Activated CD4-positive, alpha-beta T cell treated with anti-CD3 and anti-CD28 coated beads for 36 hours (primary cell): Measurements from ENCODE around the gene ASB2. TPM values are rescaled to one million over a fixed set of nuclear protein-coding genes. Genes with fewer than 3 reads are reported as not detected.
A peak's percentile ranks its signal among the peaks of the same experiment; 100 is the strongest.

Source experiments
- ATAC-seq: fragments of 200-7000 bp; cut with Tn5 transposase; one replicate; pipeline ENCODE4 v1.10.0; 2021; ENCODE audit warnings: mild to moderate bottlenecking, moderate library complexity
- CTCF ChIA-PET: fragments of 350-600 bp; sonication (Branson Sonifier 250); formaldehyde crosslinking; loops from one replicate; lab custom pipeline; 2021; ENCODE audit warnings: antibody characterized with exemption; lab: Charles Lee
- POLR2A ChIA-PET: fragments of 350-600 bp; sonication (Branson Sonifier 250); formaldehyde crosslinking; loops from one replicate; lab custom pipeline; 2021; ENCODE audit warnings: antibody characterized with exemption, inconsistent platforms; lab: Charles Lee
- DNase-seq: peaks from one replicate; pipeline ENCODE4 v3.0.0-alpha.2; 2020
- H3K27ac Mint-ChIP-seq: one replicate; pipeline ENCODE4 v1.8.0; 2021; ENCODE audit warnings: mixed read lengths
- H3K27me3 Mint-ChIP-seq: one replicate; pipeline ENCODE4 v1.8.0; 2021; ENCODE audit warnings: mixed read lengths
- H3K36me3 Mint-ChIP-seq: one replicate; pipeline ENCODE4 v1.8.0; 2021; ENCODE audit warnings: low read depth, mixed read lengths
- H3K4me1 Mint-ChIP-seq: one replicate; pipeline ENCODE4 v1.8.0; 2021; ENCODE audit warnings: mixed read lengths
- H3K4me3 Mint-ChIP-seq: one replicate; pipeline ENCODE4 v1.8.0; 2021; ENCODE audit warnings: mild to moderate bottlenecking, moderate library complexity, mixed read lengths
- H3K9me3 Mint-ChIP-seq: one replicate; pipeline ENCODE4 v1.8.0; 2021; ENCODE audit warnings: low read depth, mixed read lengths
- intact Hi-C, 2 experiments: fragments of 100-400 bp; cut with DNase I in 1 of 2; cut with micrococcal nuclease in 1 of 2; formaldehyde crosslinking; loops; one replicate each; pipeline versions ENCODE4 v1.14.2 to v1.15.1; 2022 to 2024; cut with DNase I, micrococcal nuclease
- total RNA-seq, 2 experiments: library from RNA; stranded (reverse); gene quantifications; one replicate each; pipeline ENCODE4 v1.2.3, GENCODE V29; 2021

Gene ASB2, protein sequence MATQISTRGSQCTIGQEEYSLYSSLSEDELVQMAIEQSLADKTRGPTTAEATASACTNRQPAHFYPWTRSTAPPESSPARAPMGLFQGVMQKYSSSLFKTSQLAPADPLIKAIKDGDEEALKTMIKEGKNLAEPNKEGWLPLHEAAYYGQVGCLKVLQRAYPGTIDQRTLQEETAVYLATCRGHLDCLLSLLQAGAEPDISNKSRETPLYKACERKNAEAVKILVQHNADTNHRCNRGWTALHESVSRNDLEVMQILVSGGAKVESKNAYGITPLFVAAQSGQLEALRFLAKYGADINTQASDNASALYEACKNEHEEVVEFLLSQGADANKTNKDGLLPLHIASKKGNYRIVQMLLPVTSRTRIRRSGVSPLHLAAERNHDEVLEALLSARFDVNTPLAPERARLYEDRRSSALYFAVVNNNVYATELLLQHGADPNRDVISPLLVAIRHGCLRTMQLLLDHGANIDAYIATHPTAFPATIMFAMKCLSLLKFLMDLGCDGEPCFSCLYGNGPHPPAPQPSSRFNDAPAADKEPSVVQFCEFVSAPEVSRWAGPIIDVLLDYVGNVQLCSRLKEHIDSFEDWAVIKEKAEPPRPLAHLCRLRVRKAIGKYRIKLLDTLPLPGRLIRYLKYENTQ
- 10 to 100 TPM; 24.8 to 25.5 TPM for total RNA-seq

DNA sequence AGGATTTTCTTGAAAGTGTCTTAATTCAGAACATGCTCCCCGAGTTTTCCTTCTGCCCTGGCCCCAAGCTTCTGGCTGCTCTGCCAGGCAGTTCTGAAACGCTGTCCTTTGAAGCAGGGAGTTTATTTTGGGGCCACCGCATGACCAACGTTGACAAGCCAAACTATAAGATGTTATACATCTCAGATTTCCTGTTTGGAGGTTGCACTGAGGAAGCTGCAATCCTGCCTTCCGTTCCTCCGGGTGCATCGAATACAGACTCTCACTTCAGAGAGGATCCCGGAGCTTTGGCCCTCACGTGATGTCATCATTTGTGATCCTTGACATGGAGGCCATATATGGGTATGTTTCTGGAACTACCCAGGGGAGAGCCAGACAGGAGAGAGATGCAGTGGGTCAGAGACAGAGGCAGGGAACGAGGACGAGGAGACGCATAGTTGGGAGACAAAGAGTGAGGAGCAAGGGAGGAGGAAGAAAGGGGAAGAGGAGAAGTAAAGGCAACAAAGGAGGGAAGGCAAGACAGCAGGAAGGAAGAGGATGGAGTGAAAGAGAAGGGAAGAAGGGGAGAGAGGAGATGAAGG is at the start of gene ASB2:
TSS of gene ASB2 (minus strand) at position 94 of the 581 bp plus-strand sequence. CDS start 12,031 bp downstream, outside the sequence.
- CTCF ChIA-PET: interaction anchor here (0.9 to 13.9 kb wide), 7 partner anchors 9 to 38 kb away, joined by 3 to 180 read pairs (median 5); no protein-coding TSS in a partner anchor
- Mint-ChIP-seq H3K4me3 (peak within 1 kb of the TSS; percentile 64), H3K4me1 (peaks cover 86% of the 10 kb centered on the region), H3K27me3 (no peaks in the 10 kb centered on the region), H3K9me3 (peaks cover 11% of the 10 kb centered on the region), H3K36me3 (peaks cover 35% of the 10 kb centered on the region), H3K27ac (peak within 1 kb of the TSS; percentile 97)
- intact Hi-C loops: loop anchor here (5.0 to 10.0 kb wide), 6 partner anchors 371 to 1546 kb away; partner anchors contain the start of genes LYSET (in 1 of the 2) and MOAP1 (in 1 of the 2)
- DNase-seq: peak; percentile 58
- ATAC-seq: peak; percentile 21
- POLR2A ChIA-PET: interaction anchor here (1.1 to 1.2 kb wide), 2 partner anchors 18 to 37 kb away, joined by 3 read pairs; no protein-coding TSS in a partner anchor

DNA sequence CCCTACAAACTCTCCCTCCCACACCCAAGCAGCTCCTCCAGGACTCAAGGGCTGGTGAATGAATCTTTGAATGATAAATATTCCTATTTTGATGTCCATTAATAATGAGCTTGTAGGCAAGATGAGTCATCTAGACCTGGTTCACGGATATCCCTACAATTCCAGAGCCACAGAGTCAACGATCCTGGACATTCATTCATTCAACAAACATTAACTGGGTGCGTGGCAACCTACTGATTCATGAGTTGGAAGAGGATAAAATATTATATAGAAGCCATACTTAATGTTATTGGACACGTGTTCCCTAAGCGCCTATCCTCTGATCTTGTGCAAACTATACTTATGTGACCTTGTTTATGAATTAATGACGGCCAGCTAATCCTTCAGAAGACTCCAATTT is 49.4 kb upstream of the ASB2 start:
- intact Hi-C loops: loop anchor here (1.0 to 2.0 kb wide), 7 partner anchors 47 to 155 kb away; partner anchors contain the start of genes DDX24 (in 2 of the 2), IFI27L1 (in 2 of the 2) and PPP4R4 (in 1 of the 2)
- ATAC-seq (no peak), DNase-seq (no peak)
- peaks cover 38% of the 10 kb centered on the region for H3K4me1 Mint-ChIP-seq
- H3K9me3 Mint-ChIP-seq: no peaks in the 10 kb centered on the region
- H3K36me3 Mint-ChIP-seq: no peaks in the 10 kb centered on the region
- ChIA-PET CTCF (interaction anchor here (0.9 to 2.4 kb wide), 8 partner anchors 8 to 86 kb away, joined by 3 to 12 read pairs (median 4); no protein-coding TSS in a partner anchor), POLR2A (interaction anchor here (0.6 kb wide), 1 partner anchor 55 kb away, joined by 5 read pairs; the partner anchor contains the start of genes DDX24 and IFI27L1)
- H3K4me3 Mint-ChIP-seq: peak overlapping the region; percentile 54
- no peak overlapping the region for H3K27ac Mint-ChIP-seq
- H3K27me3 Mint-ChIP-seq: no peaks in the 10 kb centered on the region

DNA sequence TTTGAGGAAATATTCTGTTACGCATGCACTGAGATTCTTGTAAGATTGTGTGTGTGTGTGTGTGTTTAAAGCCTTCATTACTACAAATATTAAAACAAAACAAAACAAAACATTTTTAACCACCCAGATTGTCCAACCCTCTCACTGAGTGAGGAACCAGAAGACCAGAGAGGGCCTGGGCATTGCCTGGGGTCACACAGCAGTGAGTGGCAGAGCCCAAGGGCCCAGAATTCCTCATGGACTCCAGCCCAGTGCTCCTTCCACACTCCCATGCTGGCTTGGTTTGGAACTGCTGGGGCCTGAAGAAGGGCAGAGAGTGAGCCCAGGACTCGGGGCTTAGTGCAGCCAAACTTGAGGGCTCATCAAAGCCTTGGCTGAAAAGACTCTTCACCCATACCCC is 48.2 kb upstream of the ASB2 start:
- Mint-ChIP-seq H3K36me3 (no peaks in the 10 kb centered on the region), H3K4me3 (no peak overlapping the region), H3K27me3 (no peaks in the 10 kb centered on the region), H3K27ac (no peak overlapping the region), H3K4me1 (peaks cover 40% of the 10 kb centered on the region), H3K9me3 (no peaks in the 10 kb centered on the region)
- ChIA-PET CTCF (interaction anchor here (1.7 to 2.4 kb wide), 2 partner anchors 11 to 85 kb away, joined by 11 to 12 read pairs; no protein-coding TSS in a partner anchor), POLR2A (no interaction called here)
- DNase-seq (no peak), ATAC-seq (no peak)
- intact Hi-C loops: no loop called here

DNA sequence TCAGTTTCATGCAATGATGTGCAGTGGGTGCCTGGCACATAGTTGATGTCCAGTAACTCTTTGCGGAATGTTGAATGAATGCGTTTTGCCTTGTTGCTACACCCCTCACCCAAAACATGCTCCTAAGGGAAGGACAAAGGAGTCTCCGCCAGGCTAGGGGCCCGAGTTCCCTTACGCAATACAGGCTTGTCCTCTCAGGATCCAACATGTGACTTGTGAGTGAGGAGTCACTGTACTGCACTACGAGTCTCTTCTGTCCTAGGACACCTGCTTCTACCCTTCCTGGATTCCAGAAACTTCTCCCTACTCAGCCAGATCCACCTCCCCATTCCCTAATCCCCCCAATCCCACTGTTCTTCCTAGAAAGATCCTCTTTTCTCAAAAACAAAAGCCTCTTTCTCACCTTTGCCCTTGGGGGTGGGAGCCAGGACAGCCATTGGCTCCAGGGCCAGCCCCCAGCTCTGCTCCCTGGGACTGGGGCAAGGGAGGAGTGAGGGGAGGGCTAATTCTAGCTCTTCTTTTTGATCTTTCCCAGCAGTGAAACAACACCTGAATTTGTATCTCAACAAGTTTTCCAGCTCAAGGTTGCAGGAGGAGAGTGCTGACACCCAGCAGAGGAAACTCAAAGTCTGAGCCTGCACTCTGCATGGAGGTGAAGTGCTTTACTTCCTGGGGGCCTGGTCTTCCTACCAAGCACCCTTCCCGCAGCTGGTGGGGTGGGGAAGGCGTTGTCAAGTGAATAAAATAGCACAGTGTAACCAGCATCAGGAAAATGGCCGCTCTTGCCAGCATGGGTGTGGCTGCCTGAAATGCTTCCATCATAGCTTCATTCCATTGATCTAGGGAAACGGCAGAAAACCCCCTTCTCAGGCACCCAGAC is 46.4 kb upstream of the ASB2 start:
- Mint-ChIP-seq H3K36me3 (no peaks in the 10 kb centered on the region), H3K4me3 (no peak overlapping the region), H3K4me1 (peaks cover 30% of the 10 kb centered on the region), H3K27me3 (no peaks in the 10 kb centered on the region), H3K27ac (no peak overlapping the region), H3K9me3 (no peaks in the 10 kb centered on the region)
- no peak for ATAC-seq
- intact Hi-C loops: no loop called here
- POLR2A ChIA-PET: no interaction called here
- DNase-seq: no peak
- CTCF ChIA-PET: interaction anchor here (0.6 to 4.5 kb wide), 8 partner anchors 12 to 114 kb away, joined by 3 to 23 read pairs (median 4); partner anchors contain the start of gene IFI27L2

DNA sequence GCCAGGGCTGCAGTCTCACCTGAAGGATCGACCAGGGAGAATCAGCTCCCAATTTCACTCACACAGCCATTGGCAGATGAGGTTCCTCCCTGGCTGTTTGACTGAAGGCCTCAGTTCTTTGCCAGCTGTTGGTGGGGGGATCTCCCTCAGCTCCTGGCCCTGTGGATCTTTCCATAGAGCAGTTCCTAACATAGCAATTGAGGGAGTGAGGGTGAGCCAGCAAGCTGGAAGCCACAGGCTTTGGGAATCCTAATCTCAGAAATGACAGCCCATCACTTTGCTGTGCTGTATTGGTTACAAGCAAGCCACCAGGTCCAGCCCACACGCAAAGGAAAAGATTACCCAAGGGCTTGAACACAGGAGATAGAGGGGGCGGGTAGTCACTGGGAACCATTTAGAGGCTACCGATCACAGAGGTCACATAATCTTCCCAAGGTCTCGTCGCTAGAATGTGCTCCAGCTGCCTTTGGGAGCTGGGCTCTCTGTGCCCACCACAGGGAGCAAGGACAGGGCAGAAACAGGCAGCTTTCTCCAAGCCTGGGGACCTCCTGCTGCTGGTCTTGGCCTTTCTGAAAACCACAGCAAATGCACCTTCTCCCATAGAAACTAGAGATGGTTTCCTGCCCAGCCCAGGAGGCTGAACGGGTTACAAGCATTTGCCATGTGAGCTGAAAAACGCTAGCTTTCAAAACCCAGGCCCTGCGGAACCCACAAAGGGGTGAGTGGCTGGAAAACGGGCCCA is 45.2 kb upstream of the ASB2 start:
- no peaks in the 10 kb centered on the region for H3K27me3 Mint-ChIP-seq
- DNase-seq (peak; percentile 61), ATAC-seq (peak; percentile 37)
- intact Hi-C loops: no loop called here
- no peak overlapping the region for H3K4me3 Mint-ChIP-seq
- H3K36me3 Mint-ChIP-seq: no peaks in the 10 kb centered on the region
- CTCF ChIA-PET: interaction anchor here (0.6 to 4.5 kb wide), 11 partner anchors 13 to 540 kb away, joined by 3 to 23 read pairs (median 4); partner anchors contain the start of gene IFI27L2
- POLR2A ChIA-PET: no interaction called here
- peaks cover 30% of the 10 kb centered on the region for H3K4me1 Mint-ChIP-seq
- peak overlapping the region; percentile 72 for H3K27ac Mint-ChIP-seq
- H3K9me3 Mint-ChIP-seq: no peaks in the 10 kb centered on the region

DNA sequence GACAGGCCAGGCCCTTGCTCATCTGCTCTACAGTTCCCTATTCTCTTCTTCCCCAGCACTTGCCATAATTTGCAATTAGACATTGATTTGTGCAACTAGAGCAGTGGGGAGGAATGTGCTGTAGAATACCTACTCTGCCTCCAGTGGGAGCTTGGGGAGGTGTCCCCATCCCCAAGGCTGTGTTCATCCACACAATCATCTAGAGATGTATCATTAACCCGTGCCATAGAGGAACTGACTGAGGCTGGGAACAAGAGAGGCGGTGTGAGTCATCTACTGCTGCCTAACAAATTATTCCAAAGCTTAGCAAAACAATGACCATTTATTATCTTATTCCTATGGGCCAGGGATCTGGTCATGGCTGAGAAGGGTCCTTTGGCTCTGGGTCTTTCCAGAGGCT is 44.6 kb upstream of the ASB2 start:
- intact Hi-C loops: no loop called here
- no peaks in the 10 kb centered on the region for H3K36me3 Mint-ChIP-seq
- ATAC-seq (peak; percentile 62), DNase-seq (no peak)
- H3K4me1 Mint-ChIP-seq: peaks cover 28% of the 10 kb centered on the region
- no peaks in the 10 kb centered on the region for H3K9me3 Mint-ChIP-seq
- POLR2A ChIA-PET: no interaction called here
- CTCF ChIA-PET: interaction anchor here (0.6 to 4.5 kb wide), 8 partner anchors 13 to 111 kb away, joined by 3 to 23 read pairs (median 5); no protein-coding TSS in a partner anchor
- no peaks in the 10 kb centered on the region for H3K27me3 Mint-ChIP-seq
- no peak overlapping the region for H3K4me3 Mint-ChIP-seq
- no peak overlapping the region for H3K27ac Mint-ChIP-seq

DNA sequence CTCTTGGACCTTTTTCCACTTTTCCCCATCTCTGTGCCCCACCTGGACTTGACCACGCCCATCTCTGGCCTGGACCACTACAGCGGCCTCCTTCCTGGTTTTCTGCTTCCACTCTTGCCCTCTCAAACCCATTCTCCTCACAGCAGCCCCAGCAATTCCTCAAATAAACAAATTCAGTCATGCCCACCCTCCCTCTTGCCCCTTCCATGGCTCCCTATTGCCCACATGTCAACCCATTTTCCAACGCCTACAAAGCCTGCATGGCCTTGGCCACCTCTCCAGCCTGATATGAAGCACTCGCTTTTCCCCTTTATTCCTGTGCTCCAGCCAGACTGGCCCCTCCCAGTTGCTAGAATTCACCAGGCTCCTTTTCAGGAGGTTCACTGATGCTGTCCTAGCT is 43.9 kb upstream of the ASB2 start:
- ChIA-PET POLR2A (no interaction called here), CTCF (interaction anchor here (0.6 to 4.5 kb wide), 4 partner anchors 14 to 125 kb away, joined by 3 to 23 read pairs (median 4); no protein-coding TSS in a partner anchor)
- Mint-ChIP-seq H3K27me3 (no peaks in the 10 kb centered on the region), H3K4me3 (no peak overlapping the region), H3K9me3 (no peaks in the 10 kb centered on the region), H3K4me1 (peaks cover 25% of the 10 kb centered on the region), H3K27ac (no peak overlapping the region), H3K36me3 (no peaks in the 10 kb centered on the region)
- ATAC-seq (no peak), DNase-seq (no peak)
- intact Hi-C loops: no loop called here

DNA sequence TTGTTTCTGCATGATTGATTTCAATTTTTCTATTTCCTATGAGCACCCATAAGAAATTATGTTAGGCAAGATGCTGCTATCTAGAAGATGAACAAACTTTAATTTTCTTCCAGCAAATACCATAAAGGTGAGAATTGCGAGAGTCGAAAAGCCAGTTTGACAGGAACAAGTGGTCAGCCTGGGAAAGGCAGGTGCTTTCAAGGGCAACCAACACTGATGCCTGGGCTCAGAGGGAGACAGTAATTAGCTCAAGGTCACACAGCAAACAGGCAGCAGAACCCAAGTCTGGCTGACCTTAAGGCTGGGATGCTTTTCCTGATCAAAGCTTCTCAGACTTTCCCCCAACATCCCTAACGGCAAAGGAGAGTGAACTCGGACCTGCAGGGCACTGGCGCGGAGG is 43.0 kb upstream of the ASB2 start:
- peaks cover 25% of the 10 kb centered on the region for H3K4me1 Mint-ChIP-seq
- intact Hi-C loops: loop anchor here in 1 of 2 experiments (10.0 kb wide), 1 partner anchor 355 kb away; no protein-coding TSS in a partner anchor
- ATAC-seq (no peak), DNase-seq (no peak)
- H3K27ac Mint-ChIP-seq: no peak overlapping the region
- POLR2A ChIA-PET: no interaction called here
- no peaks in the 10 kb centered on the region for H3K36me3 Mint-ChIP-seq
- no peak overlapping the region for H3K4me3 Mint-ChIP-seq
- CTCF ChIA-PET: interaction anchor here (0.7 to 4.5 kb wide), 4 partner anchors 15 to 124 kb away, joined by 3 to 23 read pairs (median 5); no protein-coding TSS in a partner anchor
- H3K27me3 Mint-ChIP-seq: no peaks in the 10 kb centered on the region
- no peaks in the 10 kb centered on the region for H3K9me3 Mint-ChIP-seq

DNA sequence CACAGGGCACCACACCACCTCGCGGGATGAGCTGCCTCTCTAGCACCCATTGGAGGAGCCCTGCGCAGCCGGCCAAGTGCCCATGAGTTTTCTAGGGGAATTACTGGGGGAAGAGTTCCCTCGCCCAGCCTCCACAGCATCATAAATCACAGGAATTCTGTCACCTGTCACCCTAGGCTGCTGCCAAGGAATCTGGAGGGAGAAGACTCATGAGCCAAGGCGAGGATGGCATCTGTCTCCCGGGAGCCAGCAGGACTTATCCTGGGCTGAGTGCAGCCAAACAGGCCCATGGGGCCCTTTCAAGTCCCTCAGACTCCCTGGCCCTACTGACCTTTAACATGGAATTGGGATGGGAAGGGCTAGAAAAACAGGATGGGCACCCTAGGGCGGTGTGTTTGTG is 41.9 kb upstream of the ASB2 start:
- CTCF ChIA-PET: interaction anchor here (0.6 to 4.5 kb wide), 6 partner anchors 8 to 119 kb away, joined by 3 to 23 read pairs (median 5); partner anchors contain the start of gene OTUB2
- Mint-ChIP-seq H3K9me3 (no peaks in the 10 kb centered on the region), H3K36me3 (no peaks in the 10 kb centered on the region), H3K4me3 (no peak overlapping the region), H3K27me3 (no peaks in the 10 kb centered on the region), H3K27ac (no peak overlapping the region), H3K4me1 (peaks cover 25% of the 10 kb centered on the region)
- DNase-seq (no peak), ATAC-seq (no peak)
- POLR2A ChIA-PET: no interaction called here
- intact Hi-C loops: loop anchor here in 1 of 2 experiments (10.0 kb wide), 1 partner anchor 354 kb away; no protein-coding TSS in a partner anchor
